ENCODE measurements around the gene FGGY.

FGGY gene

GRCh38 chr1:59680044-59680443, 383.1 kb downstream of the FGGY start:
- Histone ChIP-seq H3K4me1 (ENCODE audit: control extremely low read depth in 1 of 4, control insufficient read depth in 4 of 4, insufficient read depth in 4 of 4, low read length in 3 of 4) (peaks cover 3 to 32% (median 21%) of the 10 kb centered on the region in 4 experiments), H3K4me3 (ENCODE audit: control insufficient read depth in 1 of 7, extremely low read depth in 1 of 7, insufficient read depth in 4 of 7, low read depth in 2 of 7, low read length in 6 of 7) (no peak overlapping the region), H3K36me3 (ENCODE audit: control insufficient read depth in 4 of 4, insufficient read depth in 4 of 4, low read length in 3 of 4) (no peaks in the 10 kb centered on the region), H3K27ac (ENCODE audit: insufficient read depth in 1 of 2, low read depth in 1 of 2, low read length in 2 of 2, poor library complexity in 1 of 2, severe bottlenecking in 2 of 2) (no peak overlapping the region), H3K27me3 (replicated peaks in 2 of 5; ENCODE audit: control insufficient read depth in 4 of 5, insufficient read depth in 5 of 5, low read length in 4 of 5) (no peaks in the 10 kb centered on the region), H3K9me3 (ENCODE audit: control extremely low read depth in 1 of 5, control insufficient read depth in 4 of 5, insufficient read depth in 2 of 5, low read depth in 1 of 5, low read length in 4 of 5) (peaks cover 0 to 3% (median 0%) of the 10 kb centered on the region in 5 experiments)
- ChIA-PET POLR2A (no interaction called here), CTCF (interaction anchor here (1.6 kb wide), 1 partner anchor 19 kb away, joined by 9 read pairs; no protein-coding TSS in a partner anchor)
- no peak for DNase-seq

- ChIA-PET POLR2A (no interaction called here), CTCF (no interaction called here)
- Histone ChIP-seq H3K4me1 (ENCODE audit: control extremely low read depth in 1 of 4, control insufficient read depth in 4 of 4, insufficient read depth in 4 of 4, low read length in 3 of 4) (peaks cover 2 to 17% (median 13%) of the 10 kb centered on the region in 4 experiments), H3K27ac (ENCODE audit: insufficient read depth in 1 of 2, low read depth in 1 of 2, low read length in 2 of 2, poor library complexity in 1 of 2, severe bottlenecking in 2 of 2) (no peak overlapping the region), H3K9me3 (ENCODE audit: control extremely low read depth in 1 of 5, control insufficient read depth in 4 of 5, insufficient read depth in 2 of 5, low read depth in 1 of 5, low read length in 4 of 5) (no peaks in the 10 kb centered on the region), H3K36me3 (ENCODE audit: control insufficient read depth in 4 of 4, insufficient read depth in 4 of 4, low read length in 3 of 4) (no peaks in the 10 kb centered on the region), H3K27me3 (replicated peaks in 2 of 5; ENCODE audit: control insufficient read depth in 4 of 5, insufficient read depth in 5 of 5, low read length in 4 of 5) (no peaks in the 10 kb centered on the region), H3K4me3 (ENCODE audit: control insufficient read depth in 1 of 7, extremely low read depth in 1 of 7, insufficient read depth in 4 of 7, low read depth in 2 of 7, low read length in 6 of 7) (no peak overlapping the region)
- 77% methylated on average over 5 of the region's 5 CpGs for WGBS (ENCODE audit: insufficient coverage)
- no peak for DNase-seq
These were observed 385.6 kb downstream of the FGGY start for GRCh38 chr1:59682396-59683080.

- ChIA-PET CTCF (no interaction called here), POLR2A (no interaction called here)
- Histone ChIP-seq H3K27ac (ENCODE audit: insufficient read depth in 1 of 2, low read depth in 1 of 2, low read length in 2 of 2, poor library complexity in 1 of 2, severe bottlenecking in 2 of 2) (no peak overlapping the region), H3K4me3 (ENCODE audit: control insufficient read depth in 1 of 7, extremely low read depth in 1 of 7, insufficient read depth in 4 of 7, low read depth in 2 of 7, low read length in 6 of 7) (no peak overlapping the region), H3K27me3 (replicated peaks in 2 of 5; ENCODE audit: control insufficient read depth in 4 of 5, insufficient read depth in 5 of 5, low read length in 4 of 5) (no peaks in the 10 kb centered on the region), H3K4me1 (ENCODE audit: control extremely low read depth in 1 of 4, control insufficient read depth in 4 of 4, insufficient read depth in 4 of 4, low read length in 3 of 4) (peaks cover 2 to 14% (median 9%) of the 10 kb centered on the region in 4 experiments), H3K36me3 (ENCODE audit: control insufficient read depth in 4 of 4, insufficient read depth in 4 of 4, low read length in 3 of 4) (no peaks in the 10 kb centered on the region), H3K9me3 (ENCODE audit: control extremely low read depth in 1 of 5, control insufficient read depth in 4 of 5, insufficient read depth in 2 of 5, low read depth in 1 of 5, low read length in 4 of 5) (no peaks in the 10 kb centered on the region)
- WGBS (ENCODE audit: insufficient coverage), result 94% methylated on average over 2 of the region's 2 CpGs
- DNase-seq, result no peak
These were observed 386.3 kb downstream of the FGGY start for GRCh38 chr1:59683197-59683596.

- no peak for DNase-seq
- Histone ChIP-seq H3K4me1 (ENCODE audit: control extremely low read depth in 1 of 4, control insufficient read depth in 4 of 4, insufficient read depth in 4 of 4, low read length in 3 of 4) (peaks cover 0 to 6% (median 1%) of the 10 kb centered on the region in 4 experiments), H3K4me3 (ENCODE audit: control insufficient read depth in 1 of 7, extremely low read depth in 1 of 7, insufficient read depth in 4 of 7, low read depth in 2 of 7, low read length in 6 of 7) (no peak overlapping the region), H3K36me3 (ENCODE audit: control insufficient read depth in 4 of 4, insufficient read depth in 4 of 4, low read length in 3 of 4) (no peaks in the 10 kb centered on the region), H3K27ac (ENCODE audit: insufficient read depth in 1 of 2, low read depth in 1 of 2, low read length in 2 of 2, poor library complexity in 1 of 2, severe bottlenecking in 2 of 2) (no peak overlapping the region), H3K27me3 (replicated peaks in 2 of 5; ENCODE audit: control insufficient read depth in 4 of 5, insufficient read depth in 5 of 5, low read length in 4 of 5) (no peaks in the 10 kb centered on the region), H3K9me3 (ENCODE audit: control extremely low read depth in 1 of 5, control insufficient read depth in 4 of 5, insufficient read depth in 2 of 5, low read depth in 1 of 5, low read length in 4 of 5) (no peaks in the 10 kb centered on the region)
- ChIA-PET CTCF (interaction anchor here (1.4 to 1.6 kb wide), 2 partner anchors 10 to 14 kb away, joined by 4 to 7 read pairs; no protein-coding TSS in a partner anchor), POLR2A (interaction anchor here (0.7 kb wide), 1 partner anchor 368 kb away, joined by 3 read pairs; no protein-coding TSS in a partner anchor)
- 98% methylated on average over 4 of the region's 4 CpGs for WGBS (ENCODE audit: insufficient coverage)
These were observed 387.8 kb downstream of the FGGY start for GRCh38 chr1:59684698-59685097.

- POLR2A ChIA-PET, result interaction anchor here (0.7 kb wide), 1 partner anchor 369 kb away, joined by 3 read pairs; no protein-coding TSS in a partner anchor
- Histone ChIP-seq H3K36me3 (ENCODE audit: control insufficient read depth in 4 of 4, insufficient read depth in 4 of 4, low read length in 3 of 4) (no peaks in the 10 kb centered on the region), H3K27me3 (replicated peaks in 2 of 5; ENCODE audit: control insufficient read depth in 4 of 5, insufficient read depth in 5 of 5, low read length in 4 of 5) (no peaks in the 10 kb centered on the region), H3K27ac (ENCODE audit: insufficient read depth in 1 of 2, low read depth in 1 of 2, low read length in 2 of 2, poor library complexity in 1 of 2, severe bottlenecking in 2 of 2) (no peak overlapping the region), H3K4me3 (ENCODE audit: control insufficient read depth in 1 of 7, extremely low read depth in 1 of 7, insufficient read depth in 4 of 7, low read depth in 2 of 7, low read length in 6 of 7) (no peak overlapping the region), H3K4me1 (ENCODE audit: control extremely low read depth in 1 of 4, control insufficient read depth in 4 of 4, insufficient read depth in 4 of 4, low read length in 3 of 4) (peaks cover 0 to 8% (median 1%) of the 10 kb centered on the region in 4 experiments), H3K9me3 (ENCODE audit: control extremely low read depth in 1 of 5, control insufficient read depth in 4 of 5, insufficient read depth in 2 of 5, low read depth in 1 of 5, low read length in 4 of 5) (no peaks in the 10 kb centered on the region)
- CTCF ChIA-PET, result interaction anchor here (1.4 to 1.6 kb wide), 2 partner anchors 10 to 13 kb away, joined by 4 to 7 read pairs; no protein-coding TSS in a partner anchor
- DNase-seq, result no peak
- 96% methylated on average over 3 of the region's 3 CpGs for WGBS (ENCODE audit: insufficient coverage)
These were observed 388.2 kb downstream of the FGGY start for GRCh38 chr1:59685101-59685500.

- peaks cover 0 to 14% (median 1%) of the 10 kb centered on the region in 4 experiments for H3K4me1 ChIP-seq (ENCODE audit: control extremely low read depth in 1 of 4, control insufficient read depth in 4 of 4, insufficient read depth in 4 of 4, low read length in 3 of 4)
- WGBS (ENCODE audit: insufficient coverage), result 100% methylated on average over 2 of the region's 2 CpGs
- H3K4me3 ChIP-seq (ENCODE audit: control insufficient read depth in 1 of 7, extremely low read depth in 1 of 7, insufficient read depth in 4 of 7, low read depth in 2 of 7, low read length in 6 of 7), result no peak overlapping the region
- ChIA-PET CTCF (interaction anchor here (1.6 kb wide), 2 partner anchors 11 to 13 kb away, joined by 4 to 6 read pairs; no protein-coding TSS in a partner anchor), POLR2A (interaction anchor here (0.7 kb wide), 1 partner anchor 369 kb away, joined by 3 read pairs; no protein-coding TSS in a partner anchor)
- H3K27ac ChIP-seq (ENCODE audit: insufficient read depth in 1 of 2, low read depth in 1 of 2, low read length in 2 of 2, poor library complexity in 1 of 2, severe bottlenecking in 2 of 2), result no peak overlapping the region
- H3K9me3 ChIP-seq (ENCODE audit: control extremely low read depth in 1 of 5, control insufficient read depth in 4 of 5, insufficient read depth in 2 of 5, low read depth in 1 of 5, low read length in 4 of 5), result no peaks in the 10 kb centered on the region
- no peaks in the 10 kb centered on the region for H3K36me3 ChIP-seq (ENCODE audit: control insufficient read depth in 4 of 4, insufficient read depth in 4 of 4, low read length in 3 of 4)
- H3K27me3 ChIP-seq (replicated peaks in 2 of 5; ENCODE audit: control insufficient read depth in 4 of 5, insufficient read depth in 5 of 5, low read length in 4 of 5), result no peaks in the 10 kb centered on the region
- DNase-seq, result no peak
These were observed 388.8 kb downstream of the FGGY start for GRCh38 chr1:59685666-59686065.

- H3K9me3 ChIP-seq (ENCODE audit: control extremely low read depth in 1 of 5, control insufficient read depth in 4 of 5, insufficient read depth in 2 of 5, low read depth in 1 of 5, low read length in 4 of 5), result no peaks in the 10 kb centered on the region
- no peak overlapping the region for H3K4me3 ChIP-seq (ENCODE audit: control insufficient read depth in 1 of 7, extremely low read depth in 1 of 7, insufficient read depth in 4 of 7, low read depth in 2 of 7, low read length in 6 of 7)
- peaks cover 0 to 19% (median 1%) of the 10 kb centered on the region in 4 experiments for H3K4me1 ChIP-seq (ENCODE audit: control extremely low read depth in 1 of 4, control insufficient read depth in 4 of 4, insufficient read depth in 4 of 4, low read length in 3 of 4)
- ChIA-PET CTCF (interaction anchor here (0.5 to 1.6 kb wide), 2 partner anchors 12 to 246 kb away, joined by 3 to 6 read pairs; no protein-coding TSS in a partner anchor), POLR2A (no interaction called here)
- 80% methylated on average over 1 of the region's 3 CpGs for WGBS (ENCODE audit: insufficient coverage)
- no peaks in the 10 kb centered on the region for H3K27me3 ChIP-seq (replicated peaks in 2 of 5; ENCODE audit: control insufficient read depth in 4 of 5, insufficient read depth in 5 of 5, low read length in 4 of 5)
- H3K36me3 ChIP-seq (ENCODE audit: control insufficient read depth in 4 of 4, insufficient read depth in 4 of 4, low read length in 3 of 4), result no peaks in the 10 kb centered on the region
- DNase-seq, result no peak
- H3K27ac ChIP-seq (ENCODE audit: insufficient read depth in 1 of 2, low read depth in 1 of 2, low read length in 2 of 2, poor library complexity in 1 of 2, severe bottlenecking in 2 of 2), result no peak overlapping the region
These were observed 389.3 kb downstream of the FGGY start for GRCh38 chr1:59686170-59686569.
